ENCODE results near the gene TRAPPC10.
A peak's percentile ranks its signal among the peaks of the same experiment; 100 is the strongest.
"Not testable (repeated sequence)": the region's sequence is repeated elsewhere in the genome, so short reads cannot be mapped to it uniquely, and the experiment has no call there.

Gene TRAPPC10

DNA sequence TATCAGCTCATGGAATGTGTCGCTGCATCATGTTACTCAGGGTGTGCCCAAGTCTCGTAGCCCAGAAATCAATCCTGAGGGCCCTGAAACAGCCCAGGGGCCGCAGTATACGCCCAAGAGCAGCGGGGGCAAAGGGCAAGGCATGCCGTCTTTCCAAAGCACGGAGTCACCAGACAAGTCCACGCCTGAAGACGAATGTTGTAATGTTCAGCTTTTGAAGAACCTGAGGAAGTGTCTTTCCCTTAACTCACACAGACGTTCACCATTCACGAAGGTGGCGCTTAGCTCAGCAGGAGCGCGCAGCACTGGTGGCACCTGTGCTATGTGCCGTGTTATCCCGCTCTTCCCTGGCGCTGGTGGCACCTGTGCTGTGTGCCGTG lies 76.3 kb downstream of the TRAPPC10 start:
- Histone ChIP-seq H3K4me2 (ENCODE audit: low read length) (no peak overlapping the region), H3K36me3 (ENCODE audit: insufficient read depth, low read length) (peaks cover 74% of the 10 kb centered on the region), H3K4me1 (ENCODE audit: control insufficient read depth, insufficient read depth, low read length) (no peaks in the 10 kb centered on the region), H3K9me3 (replicated peaks; ENCODE audit: low read length) (no peaks in the 10 kb centered on the region), H3K27me3 (ENCODE audit: control insufficient read depth, insufficient read depth, low read length) (no peaks in the 10 kb centered on the region), H3K9ac (ENCODE audit: low read depth, low read length) (no peak overlapping the region), H3K4me3 (ENCODE audit: low read length) (no peak overlapping the region)

DNA sequence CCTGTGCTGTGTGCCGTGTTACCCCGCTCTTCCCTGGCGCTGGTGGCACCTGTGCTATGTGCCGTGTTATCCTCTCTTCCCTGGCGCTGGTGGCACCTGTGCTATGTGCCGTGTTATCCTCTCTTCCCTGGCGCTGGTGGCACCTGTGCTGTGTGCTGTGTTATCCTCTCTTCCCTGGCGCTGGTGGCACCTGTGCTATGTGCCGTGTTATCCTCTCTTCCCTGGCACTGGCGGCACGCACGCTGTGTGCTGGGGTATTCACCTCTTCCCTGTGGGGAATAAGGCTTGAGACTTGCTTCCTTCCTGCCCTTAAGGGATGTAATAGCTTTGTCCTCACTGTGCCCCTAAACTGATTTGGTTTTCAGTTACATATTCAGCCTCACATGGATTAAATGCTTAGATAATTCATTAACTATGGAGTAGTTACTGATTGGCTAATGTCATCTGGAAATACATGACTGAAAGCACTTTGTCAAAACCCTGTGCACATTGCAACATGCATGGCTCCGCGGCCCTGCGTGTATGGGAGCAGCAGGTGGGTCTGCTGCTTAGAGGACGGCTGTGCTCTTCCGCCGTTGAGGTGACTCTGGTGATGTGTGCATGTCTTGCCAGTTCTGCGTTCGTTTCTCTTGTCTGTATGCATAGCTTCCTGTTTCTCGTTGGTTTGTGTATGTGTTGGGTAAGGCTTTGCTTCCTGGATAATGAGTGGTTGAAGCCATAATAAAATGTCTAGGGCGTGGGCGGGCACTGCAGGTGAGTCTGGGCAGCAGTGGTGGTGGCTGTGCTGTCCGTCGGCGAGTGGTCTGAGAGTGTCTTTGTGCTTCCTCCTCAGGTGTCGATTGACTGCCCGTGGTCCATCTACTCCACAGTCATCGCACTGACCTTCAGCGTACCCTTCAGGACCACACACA lies 77.1 kb downstream of the TRAPPC10 start:
- H3K4me1 ChIP-seq (ENCODE audit: control insufficient read depth, insufficient read depth, low read length): no peaks in the 10 kb centered on the region
- peaks cover 66% of the 10 kb centered on the region for H3K36me3 ChIP-seq (ENCODE audit: insufficient read depth, low read length)
- no peak overlapping the region for H3K4me3 ChIP-seq (ENCODE audit: low read length)
- no peaks in the 10 kb centered on the region for H3K27me3 ChIP-seq (ENCODE audit: control insufficient read depth, insufficient read depth, low read length)
- no peaks in the 10 kb centered on the region for H3K9me3 ChIP-seq (replicated peaks; ENCODE audit: low read length)
- H3K9ac ChIP-seq (ENCODE audit: low read depth, low read length): no peak overlapping the region
- H3K4me2 ChIP-seq (ENCODE audit: low read length): no peak overlapping the region

DNA sequence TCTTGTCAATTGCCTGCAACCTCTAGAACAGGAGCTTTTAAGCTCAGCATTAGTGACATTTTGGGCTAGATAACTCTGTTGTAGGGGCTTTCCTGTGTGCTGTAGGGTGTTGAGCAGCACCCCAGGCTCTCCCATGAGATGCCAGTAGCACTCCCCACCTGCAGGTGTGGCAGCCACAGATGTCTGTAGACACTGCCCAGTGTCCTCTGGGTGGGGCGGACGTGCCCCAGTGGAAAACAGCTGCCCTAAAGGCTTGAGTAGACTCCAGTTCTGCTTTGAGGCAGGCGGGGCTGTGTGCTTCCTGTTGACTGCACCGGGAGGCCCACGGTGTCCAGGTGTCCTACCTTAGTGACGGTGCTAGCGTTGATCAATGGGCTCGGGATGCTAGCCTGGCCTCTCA lies 78.2 kb downstream of the TRAPPC10 start:
- Histone ChIP-seq H3K27me3 (ENCODE audit: control insufficient read depth, insufficient read depth, low read length) (no peaks in the 10 kb centered on the region), H3K4me3 (ENCODE audit: low read length) (no peak overlapping the region), H3K4me2 (ENCODE audit: low read length) (no peak overlapping the region), H3K4me1 (ENCODE audit: control insufficient read depth, insufficient read depth, low read length) (peaks cover 1% of the 10 kb centered on the region), H3K36me3 (ENCODE audit: insufficient read depth, low read length) (peaks cover 60% of the 10 kb centered on the region), H3K9me3 (replicated peaks; ENCODE audit: low read length) (no peaks in the 10 kb centered on the region), H3K9ac (ENCODE audit: low read depth, low read length) (no peak overlapping the region)

DNA sequence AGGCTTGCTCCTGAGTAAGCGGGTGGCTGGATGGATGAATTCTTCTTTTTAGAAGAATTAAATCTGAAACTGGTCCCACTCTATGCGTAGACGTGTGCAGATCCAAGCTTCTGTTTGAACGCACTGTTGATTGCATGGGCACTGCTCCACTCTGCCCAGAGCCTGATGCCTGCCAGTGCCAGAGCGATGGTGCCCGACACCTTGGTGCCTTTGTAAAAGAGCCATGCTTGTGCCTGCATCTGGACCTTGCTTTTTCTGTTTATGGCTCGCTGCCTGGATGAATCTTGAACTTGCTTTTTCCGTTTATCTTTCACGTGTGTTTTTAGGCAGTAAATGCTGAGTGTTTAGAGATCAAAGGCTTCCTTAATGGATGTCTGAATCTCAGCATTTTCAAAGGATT lies 80.1 kb downstream of the TRAPPC10 start:
- Histone ChIP-seq H3K27me3 (ENCODE audit: control insufficient read depth, insufficient read depth, low read length) (no peaks in the 10 kb centered on the region), H3K4me2 (ENCODE audit: low read length) (no peak overlapping the region), H3K4me3 (ENCODE audit: low read length) (no peak overlapping the region), H3K4me1 (ENCODE audit: control insufficient read depth, insufficient read depth, low read length) (peaks cover 4% of the 10 kb centered on the region), H3K9ac (ENCODE audit: low read depth, low read length) (no peak overlapping the region), H3K36me3 (ENCODE audit: insufficient read depth, low read length) (peaks cover 44% of the 10 kb centered on the region), H3K9me3 (replicated peaks; ENCODE audit: low read length) (no peaks in the 10 kb centered on the region)

DNA sequence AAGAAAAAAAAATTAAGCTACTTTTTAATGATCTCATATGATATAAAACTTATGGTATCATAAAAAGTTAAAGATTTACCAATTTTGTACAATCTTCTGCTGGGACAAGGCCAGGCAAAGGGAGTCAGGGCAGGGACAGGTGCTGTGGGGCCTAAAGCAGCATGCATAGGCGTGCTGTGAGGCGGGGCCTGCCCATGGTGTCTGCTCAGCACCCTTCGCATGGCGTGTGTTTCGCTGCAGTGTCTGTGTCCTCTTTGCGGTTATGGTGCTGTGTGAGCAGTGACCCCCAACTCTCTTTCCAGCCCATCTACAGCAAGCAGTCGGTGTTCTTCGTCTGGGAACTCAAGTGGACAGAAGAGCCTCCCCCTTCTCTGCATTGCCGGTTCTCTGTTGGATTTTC lies 81.7 kb downstream of the TRAPPC10 start:
- Histone ChIP-seq H3K4me2 (ENCODE audit: low read length) (no peak overlapping the region), H3K4me3 (ENCODE audit: low read length) (no peak overlapping the region), H3K36me3 (ENCODE audit: insufficient read depth, low read length) (peaks cover 29% of the 10 kb centered on the region), H3K27me3 (ENCODE audit: control insufficient read depth, insufficient read depth, low read length) (no peaks in the 10 kb centered on the region), H3K9ac (ENCODE audit: low read depth, low read length) (no peak overlapping the region), H3K9me3 (replicated peaks; ENCODE audit: low read length) (no peaks in the 10 kb centered on the region), H3K4me1 (ENCODE audit: control insufficient read depth, insufficient read depth, low read length) (peaks cover 4% of the 10 kb centered on the region)

DNA sequence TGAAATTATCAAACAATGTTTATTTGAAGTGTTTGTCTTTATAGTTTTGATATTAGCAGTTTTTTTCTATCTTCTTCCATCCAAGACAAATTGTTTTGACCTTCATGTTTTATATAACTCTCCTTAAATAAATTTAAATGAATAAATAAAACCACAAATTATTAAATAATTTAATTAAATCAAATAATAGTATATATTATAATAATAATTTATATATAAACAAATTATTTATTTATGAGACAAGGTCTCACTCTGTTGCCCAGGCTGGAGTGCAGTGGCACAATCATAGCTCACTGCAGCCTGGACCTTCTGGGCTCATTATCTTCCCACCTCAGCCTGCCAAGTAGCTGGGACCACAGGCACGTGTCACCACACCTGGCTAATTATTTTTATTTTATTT lies 82.7 kb downstream of the TRAPPC10 start:
- no peak overlapping the region for H3K4me2 ChIP-seq (ENCODE audit: low read length)
- H3K27me3 ChIP-seq (ENCODE audit: control insufficient read depth, insufficient read depth, low read length): no peaks in the 10 kb centered on the region
- no peak overlapping the region for H3K9ac ChIP-seq (ENCODE audit: low read depth, low read length)
- no peak overlapping the region for H3K4me3 ChIP-seq (ENCODE audit: low read length)
- H3K36me3 ChIP-seq (ENCODE audit: insufficient read depth, low read length): peaks cover 20% of the 10 kb centered on the region
- H3K4me1 ChIP-seq (ENCODE audit: control insufficient read depth, insufficient read depth, low read length): peaks cover 4% of the 10 kb centered on the region
- H3K9me3 ChIP-seq (replicated peaks; ENCODE audit: low read length): no peaks in the 10 kb centered on the region

DNA sequence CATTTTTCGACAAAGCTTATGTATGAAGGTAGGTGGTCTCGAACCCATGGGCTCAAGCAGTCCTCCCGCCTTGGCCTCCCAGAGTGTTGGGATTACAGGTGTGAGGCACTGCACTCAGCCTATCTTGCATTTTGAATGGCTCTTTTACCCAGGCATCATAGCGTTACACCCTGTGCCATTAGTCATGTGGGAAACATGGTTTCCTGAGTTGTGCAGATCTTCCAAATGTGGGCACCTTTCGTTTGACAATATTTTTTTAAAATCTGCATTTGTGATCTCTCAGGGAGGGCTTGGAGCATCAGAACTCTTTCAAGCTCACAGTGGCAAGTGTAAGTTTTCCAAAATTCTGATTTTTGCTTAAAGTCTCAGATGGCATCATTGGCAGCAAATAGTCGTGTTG lies 86.4 kb downstream of the TRAPPC10 start:
- not testable (repeated sequence) for H3K4me2 ChIP-seq (ENCODE audit: low read length); H3K27me3 ChIP-seq (ENCODE audit: control insufficient read depth, insufficient read depth, low read length); H3K36me3 ChIP-seq (ENCODE audit: insufficient read depth, low read length); H3K9me3 ChIP-seq (replicated peaks; ENCODE audit: low read length); H3K4me3 ChIP-seq (ENCODE audit: low read length); H3K9ac ChIP-seq (ENCODE audit: low read depth, low read length); H3K4me1 ChIP-seq (ENCODE audit: control insufficient read depth, insufficient read depth, low read length)

DNA sequence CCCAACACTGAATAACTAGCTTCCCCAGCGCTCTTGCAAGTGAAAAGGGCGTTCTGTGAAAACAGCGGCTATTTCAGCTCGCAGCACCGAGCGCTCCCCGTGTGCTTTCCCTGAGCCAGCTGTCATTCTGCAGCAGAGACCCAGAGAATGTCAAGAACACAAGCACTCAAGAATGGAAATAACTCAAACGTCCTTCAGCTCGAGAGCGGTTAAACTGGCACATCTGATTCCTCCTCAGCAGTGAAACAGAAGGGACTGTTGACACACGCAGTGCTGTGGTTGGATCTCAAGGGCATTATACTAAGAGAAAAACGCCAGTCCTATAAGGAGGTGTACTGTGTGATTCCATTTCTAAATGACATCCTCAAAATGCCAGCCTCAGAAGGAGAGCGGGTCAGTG lies 86.9 kb downstream of the TRAPPC10 start:
- H3K36me3 ChIP-seq (ENCODE audit: insufficient read depth, low read length); H3K4me3 ChIP-seq (ENCODE audit: low read length); H3K9me3 ChIP-seq (replicated peaks; ENCODE audit: low read length); H3K4me1 ChIP-seq (ENCODE audit: control insufficient read depth, insufficient read depth, low read length); H3K27me3 ChIP-seq (ENCODE audit: control insufficient read depth, insufficient read depth, low read length); H3K4me2 ChIP-seq (ENCODE audit: low read length); H3K9ac ChIP-seq (ENCODE audit: low read depth, low read length): not testable (repeated sequence)

DNA sequence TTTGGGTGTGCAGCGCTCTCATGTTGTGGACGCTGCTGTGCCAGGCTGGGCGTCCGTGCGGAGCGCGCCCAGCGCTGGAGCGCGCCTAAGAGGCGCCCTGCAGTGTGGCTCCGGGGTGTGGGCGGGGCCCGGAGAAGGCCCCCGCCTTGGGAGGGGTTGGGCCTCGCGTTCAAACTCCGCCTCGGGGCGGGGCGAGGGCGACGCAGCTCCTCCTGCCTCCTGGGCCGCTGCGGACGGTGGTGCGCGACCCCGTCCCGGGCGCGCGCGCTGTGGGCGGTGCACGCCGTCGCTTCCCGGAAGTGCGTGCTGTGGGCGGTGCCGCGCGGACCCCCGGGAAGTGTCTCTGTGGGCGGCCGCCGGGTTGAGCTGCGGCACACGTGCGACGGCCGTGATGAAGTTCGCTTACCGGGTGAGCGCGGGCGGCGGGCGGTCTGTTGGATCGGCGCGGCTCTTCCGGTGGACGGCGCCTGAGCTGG lies 95.0 kb downstream of the TRAPPC10 start, which contains the start of gene PWP2:
Gene PWP2 (plus strand): TSS at position 374 of the 476 bp plus-strand sequence. CDS start 18 bp downstream, at position 392.
- H3K9me3 ChIP-seq (replicated peaks; ENCODE audit: low read length); H3K36me3 ChIP-seq (ENCODE audit: insufficient read depth, low read length); H3K4me2 ChIP-seq (ENCODE audit: low read length); H3K27me3 ChIP-seq (ENCODE audit: control insufficient read depth, insufficient read depth, low read length); H3K4me1 ChIP-seq (ENCODE audit: control insufficient read depth, insufficient read depth, low read length): not testable (repeated sequence)
- peak within 1 kb of the TSS; percentile 52 for H3K9ac ChIP-seq (ENCODE audit: low read depth, low read length)
- H3K4me3 ChIP-seq (ENCODE audit: low read length): peak within 1 kb of the TSS; percentile 54

DNA sequence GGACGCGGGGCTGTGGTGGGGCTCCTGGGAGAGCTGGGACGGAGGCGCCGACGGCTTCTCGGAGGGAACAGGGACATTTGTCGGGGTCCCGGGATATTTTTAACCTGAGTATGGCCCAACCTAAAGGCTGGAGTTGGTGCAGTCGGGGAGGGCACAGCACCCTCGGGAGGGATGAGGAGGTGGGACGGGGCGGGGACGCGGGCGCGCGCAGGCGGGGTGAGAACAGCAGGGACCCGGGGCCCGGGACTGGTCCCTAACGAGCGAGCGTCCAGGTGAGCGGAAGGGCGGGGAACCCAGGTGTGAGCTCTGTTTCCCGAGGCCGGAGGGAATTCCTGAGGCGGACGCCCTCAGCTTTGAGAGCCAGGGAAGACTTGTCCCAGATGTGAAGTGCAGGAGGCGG lies 95.5 kb downstream of the TRAPPC10 start:
- H3K27me3 ChIP-seq (ENCODE audit: control insufficient read depth, insufficient read depth, low read length); H3K36me3 ChIP-seq (ENCODE audit: insufficient read depth, low read length); H3K9me3 ChIP-seq (replicated peaks; ENCODE audit: low read length); H3K4me1 ChIP-seq (ENCODE audit: control insufficient read depth, insufficient read depth, low read length); H3K4me2 ChIP-seq (ENCODE audit: low read length): not testable (repeated sequence)
- peak overlapping the region; percentile 52 for H3K9ac ChIP-seq (ENCODE audit: low read depth, low read length)
- peak overlapping the region; percentile 54 for H3K4me3 ChIP-seq (ENCODE audit: low read length)

DNA sequence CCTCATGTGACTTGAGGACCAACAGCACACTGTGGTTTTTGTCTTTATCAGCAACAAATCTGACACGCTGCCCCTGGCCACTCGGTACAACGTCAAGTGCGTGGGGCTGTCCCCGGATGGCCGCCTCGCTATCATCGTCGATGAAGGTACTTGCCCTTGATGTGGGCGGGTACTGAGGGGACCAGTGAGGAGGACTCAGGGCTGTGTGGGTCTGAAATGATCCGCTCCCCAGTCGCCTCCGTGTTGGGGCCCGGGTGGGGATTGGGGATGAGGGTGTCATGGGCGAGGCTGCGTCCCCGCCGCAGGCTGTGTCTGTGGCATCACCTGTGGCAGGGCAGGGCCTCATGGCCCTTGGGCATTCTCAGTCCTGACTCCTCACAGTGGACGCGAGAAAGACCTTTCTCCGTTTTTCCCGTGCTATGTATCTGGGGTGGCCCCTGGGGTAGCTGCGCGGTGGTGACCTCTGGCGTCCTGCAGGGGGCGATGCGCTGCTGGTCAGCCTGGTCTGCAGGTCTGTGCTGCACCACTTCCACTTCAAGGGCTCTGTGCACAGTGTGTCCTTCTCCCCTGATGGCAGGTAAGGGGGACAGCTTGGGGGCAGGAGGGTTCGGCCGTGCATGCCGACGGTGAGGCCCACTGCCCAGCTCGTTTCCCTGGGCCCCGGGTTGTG lies 101.7 kb downstream of the TRAPPC10 start:
- H3K4me2 ChIP-seq (ENCODE audit: low read length); H3K9me3 ChIP-seq (replicated peaks; ENCODE audit: low read length); H3K4me1 ChIP-seq (ENCODE audit: control insufficient read depth, insufficient read depth, low read length); H3K4me3 ChIP-seq (ENCODE audit: low read length); H3K27me3 ChIP-seq (ENCODE audit: control insufficient read depth, insufficient read depth, low read length); H3K36me3 ChIP-seq (ENCODE audit: insufficient read depth, low read length); H3K9ac ChIP-seq (ENCODE audit: low read depth, low read length): not testable (repeated sequence)

DNA sequence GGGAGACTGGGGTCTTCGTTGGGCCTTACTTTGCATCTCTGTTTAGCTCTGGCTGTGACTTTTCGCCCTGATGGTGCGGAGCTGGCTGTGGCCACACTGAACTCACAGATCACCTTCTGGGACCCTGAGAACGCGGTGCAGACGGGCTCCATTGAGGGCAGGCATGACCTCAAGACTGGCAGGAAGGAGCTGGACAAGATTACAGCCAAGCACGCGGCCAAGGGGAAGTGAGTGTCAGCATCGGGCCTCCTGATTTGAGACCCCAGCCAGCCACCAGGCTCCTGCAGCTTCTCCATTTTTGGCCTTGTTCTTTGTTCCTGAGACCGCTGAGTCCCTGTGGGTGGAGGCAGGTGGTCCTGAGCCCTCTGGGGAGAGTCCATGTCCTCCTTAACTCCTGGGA lies 110.0 kb downstream of the TRAPPC10 start:
- not testable (repeated sequence) for H3K36me3 ChIP-seq (ENCODE audit: insufficient read depth, low read length); H3K27me3 ChIP-seq (ENCODE audit: control insufficient read depth, insufficient read depth, low read length); H3K4me1 ChIP-seq (ENCODE audit: control insufficient read depth, insufficient read depth, low read length); H3K4me2 ChIP-seq (ENCODE audit: low read length); H3K4me3 ChIP-seq (ENCODE audit: low read length); H3K9me3 ChIP-seq (replicated peaks; ENCODE audit: low read length); H3K9ac ChIP-seq (ENCODE audit: low read depth, low read length)
